Panc1 (cell line): Measurements from ENCODE around the gene TM2D1.

Experiments
- POLR2AphosphoS5 ChIP-seq: IDR thresholded peaks from 2 replicates; pipeline ENCODE4 v1.6.1; 2012; ENCODE audit warnings: mild to moderate bottlenecking, low read depth, low read length, moderate library complexity
- SIN3A ChIP-seq: IDR thresholded peaks from 2 replicates; pipeline ENCODE4 v1.6.1; 2012; ENCODE audit warnings: low read depth, mild to moderate bottlenecking, low read length, moderate library complexity, borderline replicate concordance; ENCODE audit not compliant: insufficient read depth
- TCF7L2 ChIP-seq: IDR thresholded peaks from 2 replicates; pipeline ENCODE4 v1.6.1; 2011; ENCODE audit warnings: mild to moderate bottlenecking, low read depth, low read length, inconsistent platforms
- TF ChIP-seq, protein P1 (sequence below): fragments of 450-650 bp; IDR thresholded peaks from 2 replicates; pipeline ENCODE4 v1.5.1; 2017; ENCODE audit warnings: mild to moderate bottlenecking
- TF ChIP-seq, protein P2 (sequence below), 2 experiments: IDR thresholded peaks; 2 replicates each; pipeline ENCODE4 v1.6.1; 2011 to 2012; ENCODE audit warnings: low read depth in 2 of 2, control low read depth in 1 of 2, low read length in 1 of 2, mild to moderate bottlenecking in 1 of 2, moderate library complexity in 1 of 2; ENCODE audit not compliant: insufficient read depth in 1 of 2

DNA sequence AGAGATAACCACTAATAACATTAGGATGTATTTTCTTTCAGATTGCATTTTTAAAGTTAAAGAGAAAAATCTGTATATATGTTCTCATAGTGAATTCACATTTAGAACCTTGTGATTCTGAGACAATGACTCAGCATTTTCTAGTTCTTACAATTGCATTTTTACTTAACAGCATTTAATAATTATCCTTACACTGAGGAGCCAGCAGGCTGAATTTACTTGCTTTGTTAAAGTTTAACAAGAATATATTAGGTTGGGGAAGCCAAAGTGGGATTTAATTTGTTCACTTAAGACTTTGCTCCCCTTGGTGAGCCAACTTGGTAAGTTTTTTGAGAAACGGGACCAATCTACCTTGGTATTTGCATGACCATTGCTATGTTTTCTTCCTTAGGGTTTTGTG lies 21.9 kb upstream of the TM2D1 start:
- TF ChIP-seq POLR2AphosphoS5 (no peak), SIN3A (no peak), TCF7L2 (no peak)
- TF ChIP-seq, protein P1, sequence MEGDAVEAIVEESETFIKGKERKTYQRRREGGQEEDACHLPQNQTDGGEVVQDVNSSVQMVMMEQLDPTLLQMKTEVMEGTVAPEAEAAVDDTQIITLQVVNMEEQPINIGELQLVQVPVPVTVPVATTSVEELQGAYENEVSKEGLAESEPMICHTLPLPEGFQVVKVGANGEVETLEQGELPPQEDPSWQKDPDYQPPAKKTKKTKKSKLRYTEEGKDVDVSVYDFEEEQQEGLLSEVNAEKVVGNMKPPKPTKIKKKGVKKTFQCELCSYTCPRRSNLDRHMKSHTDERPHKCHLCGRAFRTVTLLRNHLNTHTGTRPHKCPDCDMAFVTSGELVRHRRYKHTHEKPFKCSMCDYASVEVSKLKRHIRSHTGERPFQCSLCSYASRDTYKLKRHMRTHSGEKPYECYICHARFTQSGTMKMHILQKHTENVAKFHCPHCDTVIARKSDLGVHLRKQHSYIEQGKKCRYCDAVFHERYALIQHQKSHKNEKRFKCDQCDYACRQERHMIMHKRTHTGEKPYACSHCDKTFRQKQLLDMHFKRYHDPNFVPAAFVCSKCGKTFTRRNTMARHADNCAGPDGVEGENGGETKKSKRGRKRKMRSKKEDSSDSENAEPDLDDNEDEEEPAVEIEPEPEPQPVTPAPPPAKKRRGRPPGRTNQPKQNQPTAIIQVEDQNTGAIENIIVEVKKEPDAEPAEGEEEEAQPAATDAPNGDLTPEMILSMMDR, result no peak
- TF ChIP-seq, protein P2, sequence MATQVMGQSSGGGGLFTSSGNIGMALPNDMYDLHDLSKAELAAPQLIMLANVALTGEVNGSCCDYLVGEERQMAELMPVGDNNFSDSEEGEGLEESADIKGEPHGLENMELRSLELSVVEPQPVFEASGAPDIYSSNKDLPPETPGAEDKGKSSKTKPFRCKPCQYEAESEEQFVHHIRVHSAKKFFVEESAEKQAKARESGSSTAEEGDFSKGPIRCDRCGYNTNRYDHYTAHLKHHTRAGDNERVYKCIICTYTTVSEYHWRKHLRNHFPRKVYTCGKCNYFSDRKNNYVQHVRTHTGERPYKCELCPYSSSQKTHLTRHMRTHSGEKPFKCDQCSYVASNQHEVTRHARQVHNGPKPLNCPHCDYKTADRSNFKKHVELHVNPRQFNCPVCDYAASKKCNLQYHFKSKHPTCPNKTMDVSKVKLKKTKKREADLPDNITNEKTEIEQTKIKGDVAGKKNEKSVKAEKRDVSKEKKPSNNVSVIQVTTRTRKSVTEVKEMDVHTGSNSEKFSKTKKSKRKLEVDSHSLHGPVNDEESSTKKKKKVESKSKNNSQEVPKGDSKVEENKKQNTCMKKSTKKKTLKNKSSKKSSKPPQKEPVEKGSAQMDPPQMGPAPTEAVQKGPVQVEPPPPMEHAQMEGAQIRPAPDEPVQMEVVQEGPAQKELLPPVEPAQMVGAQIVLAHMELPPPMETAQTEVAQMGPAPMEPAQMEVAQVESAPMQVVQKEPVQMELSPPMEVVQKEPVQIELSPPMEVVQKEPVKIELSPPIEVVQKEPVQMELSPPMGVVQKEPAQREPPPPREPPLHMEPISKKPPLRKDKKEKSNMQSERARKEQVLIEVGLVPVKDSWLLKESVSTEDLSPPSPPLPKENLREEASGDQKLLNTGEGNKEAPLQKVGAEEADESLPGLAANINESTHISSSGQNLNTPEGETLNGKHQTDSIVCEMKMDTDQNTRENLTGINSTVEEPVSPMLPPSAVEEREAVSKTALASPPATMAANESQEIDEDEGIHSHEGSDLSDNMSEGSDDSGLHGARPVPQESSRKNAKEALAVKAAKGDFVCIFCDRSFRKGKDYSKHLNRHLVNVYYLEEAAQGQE (IDR thresholded peaks at IDR 0.05; ENCODE audit: insufficient read depth in 1 of 2, low read depth in 2 of 2, low read length in 1 of 2), result no peak
